ENCODE results near the gene AMOTL2. TPM values are rescaled to one million over a fixed set of nuclear protein-coding genes. Genes with fewer than 3 reads are reported as not detected.

AMOTL2 gene
- total RNA-seq, 1 experiment from 2014 or later: 76.9 TPM

GRCh38 chr3:134384963-134385362 lies 10.7 kb upstream of the AMOTL2 start:
- no peak for DNase-seq (ENCODE audit: low spot score)
- H3K9me3 Mint-ChIP-seq: peaks cover 3% of the 10 kb centered on the region
- peaks cover 7% of the 10 kb centered on the region for H3K27me3 Mint-ChIP-seq (ENCODE audit: low read depth)
- no peak; the same call in 1 of the 2 replicates for ATAC-seq
- no peak for TF ChIP-seq ATF2 (CRISPR knock-in tag; IDR thresholded peaks at IDR 0.05; ENCODE audit: borderline replicate concordance, low read depth)
- no peak for TF ChIP-seq E2F1 (CRISPR knock-in tag; IDR thresholded peaks at IDR 0.05)
- TF ChIP-seq MLX (CRISPR knock-in tag; IDR thresholded peaks at IDR 0.05): no peak
- TF ChIP-seq CTCF (IDR thresholded peaks at IDR 0.05): no peak
- no peak for TF ChIP-seq GABPB1 (CRISPR knock-in tag; IDR thresholded peaks at IDR 0.05)
- no peak for TF ChIP-seq NFATC4 (CRISPR knock-in tag; IDR thresholded peaks at IDR 0.05)
- TF ChIP-seq AR (CRISPR knock-in tag; IDR thresholded peaks at IDR 0.05): no peak
- TF ChIP-seq SOX15 (CRISPR knock-in tag; IDR thresholded peaks at IDR 0.05): no peak
- no peak for TF ChIP-seq ZNF219 (CRISPR knock-in tag; IDR thresholded peaks at IDR 0.05; ENCODE audit: borderline replicate concordance)
- TF ChIP-seq TEAD4 (CRISPR knock-in tag; IDR thresholded peaks at IDR 0.05): no peak
- no peak for TF ChIP-seq JUN (CRISPR knock-in tag; IDR thresholded peaks at IDR 0.05)
- no peak for TF ChIP-seq ZNF138 (CRISPR knock-in tag; conservative IDR thresholded peaks at IDR 0.05)
- no peak for TF ChIP-seq ATF1 (CRISPR knock-in tag; IDR thresholded peaks at IDR 0.05)
- no peak for TF ChIP-seq SMAD4 (CRISPR knock-in tag; IDR thresholded peaks at IDR 0.05)
- no peak for TF ChIP-seq HMGXB4 (CRISPR knock-in tag; IDR thresholded peaks at IDR 0.05)
- no peak for TF ChIP-seq ETV6 (CRISPR knock-in tag; IDR thresholded peaks at IDR 0.05)
- TF ChIP-seq ZNF423 (CRISPR knock-in tag; IDR thresholded peaks at IDR 0.05): no peak
- no peak for TF ChIP-seq CBFB (CRISPR knock-in tag; IDR thresholded peaks at IDR 0.05; ENCODE audit: low read depth)
- H3K4me3 Mint-ChIP-seq: no peak overlapping the region; the same call in 1 of the 2 replicates
- no peak overlapping the region; the same call in 1 of the 2 replicates for H3K27ac Mint-ChIP-seq
- H3K36me3 Mint-ChIP-seq: no peaks in the 10 kb centered on the region; the same call in 1 of the 2 replicates
- CTCF ChIA-PET: interaction anchor here (0.8 to 1.5 kb wide), 8 partner anchors 11 to 89 kb away, joined by 3 to 4 read pairs (median 4); partner anchors contain the start of gene AMOTL2
- POLR2A ChIA-PET: interaction anchor here (1.1 to 1.3 kb wide), 2 partner anchors 10 to 65 kb away, joined by 3 to 4 read pairs; no protein-coding TSS in a partner anchor
- H3K4me1 Mint-ChIP-seq: peaks cover 23% of the 10 kb centered on the region

All from WTC11 (cell line).